ENCODE data around the gene GATA3.

Gene GATA3

DNA sequence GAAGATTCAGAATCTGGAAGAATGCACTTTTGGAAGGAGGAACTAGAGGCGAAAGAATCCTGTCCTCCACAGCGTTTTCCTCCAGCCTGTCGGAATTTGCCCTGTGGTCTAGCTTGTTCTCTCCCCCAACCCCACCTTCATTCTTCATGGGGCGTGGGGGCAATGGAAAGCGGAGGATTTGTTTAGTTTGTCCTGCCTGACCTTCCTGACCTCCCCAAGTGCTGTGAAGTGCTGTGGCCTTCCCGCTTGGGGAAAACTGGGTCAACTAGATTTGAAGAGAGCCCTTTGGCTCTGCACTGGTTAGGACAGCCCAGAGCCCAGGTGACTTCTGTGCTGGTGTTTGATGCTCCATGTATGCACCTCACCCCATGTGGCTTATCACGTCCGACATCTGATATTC is 49.1 kb downstream of the GATA3 start:
- no peak for DNase-seq

DNA sequence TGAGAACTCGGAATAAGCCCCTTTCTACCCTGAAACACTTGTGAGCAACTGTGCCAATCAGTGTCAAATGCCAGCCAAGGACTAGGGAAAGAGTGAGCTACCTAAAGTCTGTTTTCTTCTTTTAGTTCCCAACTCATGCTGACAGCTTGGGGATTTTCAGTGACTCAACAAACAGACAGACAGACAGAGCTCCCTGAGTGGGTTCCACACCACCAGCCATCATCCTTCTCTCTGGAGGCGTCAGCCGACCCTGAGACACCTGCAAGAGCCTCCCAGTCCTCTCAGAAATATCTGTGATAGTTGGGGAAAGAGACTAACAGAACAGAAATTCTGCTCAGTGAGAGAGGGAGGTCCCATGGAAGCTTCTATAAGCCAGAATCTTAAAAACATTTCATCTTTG is 49.5 kb downstream of the GATA3 start:
- DNase-seq: no peak

DNA sequence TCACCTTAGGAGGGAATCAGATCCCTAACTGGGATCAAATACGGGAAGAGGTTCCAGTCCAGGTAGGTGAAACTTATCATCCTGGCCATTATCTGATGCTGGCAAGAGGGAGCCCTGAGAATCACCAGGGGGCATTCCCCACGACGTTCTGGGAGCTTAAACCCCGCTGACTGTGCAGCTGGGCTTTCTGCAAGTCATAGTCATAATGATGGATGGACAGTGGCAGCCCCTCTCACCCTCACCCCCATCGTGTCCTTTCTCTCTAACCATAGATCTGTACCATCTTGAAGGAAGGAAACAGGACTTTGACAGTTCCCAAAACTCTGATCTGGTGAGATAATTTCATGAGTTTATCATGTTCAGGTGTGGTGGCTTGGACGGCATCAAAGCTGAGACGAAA is 50.2 kb downstream of the GATA3 start:
- no peak for DNase-seq

DNA sequence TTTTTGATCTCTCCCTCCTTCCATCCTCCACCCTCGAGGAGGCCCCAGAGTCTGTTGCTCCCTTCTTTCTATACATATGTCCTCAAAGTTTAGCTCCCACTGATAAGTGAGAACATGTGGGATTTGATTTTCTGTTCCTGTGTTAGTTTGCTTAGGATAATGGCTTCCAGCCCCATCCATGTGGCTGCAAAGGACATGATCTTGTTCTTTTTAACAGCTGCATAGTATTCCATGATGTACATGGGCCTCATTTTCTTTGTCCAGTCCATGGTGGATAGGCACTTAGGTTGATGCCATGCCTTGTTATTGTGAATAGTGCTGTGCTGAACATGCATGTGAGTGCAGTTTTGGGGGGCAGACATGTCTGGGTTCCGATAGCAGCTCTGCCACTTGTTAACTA is 51.4 kb downstream of the GATA3 start:
- DNase-seq: no peak

DNA sequence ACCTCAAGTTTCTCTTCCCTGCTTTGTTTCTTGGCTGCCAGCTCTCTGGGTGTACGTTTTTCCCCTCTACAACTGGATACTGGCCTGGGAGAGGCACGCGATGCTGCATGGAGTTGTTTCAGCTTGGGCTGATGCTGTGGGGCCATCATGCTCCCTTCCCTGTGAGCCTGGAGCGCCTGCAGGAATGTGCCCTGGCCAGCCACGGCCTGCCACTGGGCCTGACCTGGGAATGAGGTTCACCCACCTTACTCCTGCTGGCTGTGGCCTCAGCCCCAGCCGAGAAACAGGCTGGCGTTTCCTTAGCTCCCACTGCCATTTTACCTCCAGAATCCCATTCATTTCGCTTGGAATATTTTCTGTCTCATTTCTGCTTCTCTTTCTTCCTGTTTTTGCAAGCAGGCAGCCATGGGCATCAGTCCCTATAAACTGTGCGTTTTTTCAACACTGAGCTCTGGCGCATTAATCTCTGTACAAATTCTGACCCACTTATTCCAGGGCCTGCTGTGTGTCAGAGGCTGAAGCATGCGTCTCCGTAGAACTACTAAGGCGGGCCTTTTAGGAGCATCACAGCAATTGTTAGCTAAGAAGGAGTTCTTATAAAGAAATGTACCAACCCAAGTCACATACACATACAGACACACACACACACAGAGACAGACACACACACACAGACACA is 57.9 kb downstream of the GATA3 start:
- DNase-seq: no peak

DNA sequence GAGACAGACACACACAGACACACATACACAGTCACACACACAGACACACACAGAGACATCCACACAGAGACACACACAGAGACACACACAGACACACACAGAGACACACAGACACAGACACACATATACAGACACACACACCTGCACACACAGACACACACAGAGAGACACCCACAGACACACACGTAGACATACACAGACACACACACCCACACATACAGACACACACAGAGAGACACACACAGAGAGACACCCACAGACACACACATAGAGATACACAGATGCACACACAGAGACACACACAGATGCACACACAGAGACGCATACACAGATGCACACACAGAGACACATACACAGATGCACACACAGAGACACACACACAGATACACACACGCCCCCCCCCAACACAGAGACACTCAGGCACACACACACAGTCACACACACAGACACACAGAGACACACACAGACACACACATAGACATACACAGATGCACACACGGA is 58.5 kb downstream of the GATA3 start:
- no peak for DNase-seq

DNA sequence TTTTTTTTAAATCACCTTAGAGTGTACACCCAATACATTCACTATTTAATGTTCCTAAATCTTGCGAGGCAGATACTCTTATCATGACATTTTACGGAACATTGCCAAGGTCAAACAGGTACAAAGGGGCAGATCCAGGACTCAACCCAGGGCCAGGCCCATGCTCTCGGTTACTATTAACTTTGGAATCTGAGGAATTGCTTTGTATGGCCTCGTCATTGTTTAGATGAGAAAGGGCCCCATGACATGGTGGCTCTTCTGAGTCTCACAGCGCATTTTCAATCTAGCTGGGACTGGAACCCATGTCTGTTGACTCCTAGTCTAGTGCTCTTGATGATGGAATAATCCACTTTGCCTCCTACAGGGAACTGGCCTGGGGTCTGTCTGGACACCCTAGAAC is 59.1 kb downstream of the GATA3 start:
- DNase-seq: no peak

DNA sequence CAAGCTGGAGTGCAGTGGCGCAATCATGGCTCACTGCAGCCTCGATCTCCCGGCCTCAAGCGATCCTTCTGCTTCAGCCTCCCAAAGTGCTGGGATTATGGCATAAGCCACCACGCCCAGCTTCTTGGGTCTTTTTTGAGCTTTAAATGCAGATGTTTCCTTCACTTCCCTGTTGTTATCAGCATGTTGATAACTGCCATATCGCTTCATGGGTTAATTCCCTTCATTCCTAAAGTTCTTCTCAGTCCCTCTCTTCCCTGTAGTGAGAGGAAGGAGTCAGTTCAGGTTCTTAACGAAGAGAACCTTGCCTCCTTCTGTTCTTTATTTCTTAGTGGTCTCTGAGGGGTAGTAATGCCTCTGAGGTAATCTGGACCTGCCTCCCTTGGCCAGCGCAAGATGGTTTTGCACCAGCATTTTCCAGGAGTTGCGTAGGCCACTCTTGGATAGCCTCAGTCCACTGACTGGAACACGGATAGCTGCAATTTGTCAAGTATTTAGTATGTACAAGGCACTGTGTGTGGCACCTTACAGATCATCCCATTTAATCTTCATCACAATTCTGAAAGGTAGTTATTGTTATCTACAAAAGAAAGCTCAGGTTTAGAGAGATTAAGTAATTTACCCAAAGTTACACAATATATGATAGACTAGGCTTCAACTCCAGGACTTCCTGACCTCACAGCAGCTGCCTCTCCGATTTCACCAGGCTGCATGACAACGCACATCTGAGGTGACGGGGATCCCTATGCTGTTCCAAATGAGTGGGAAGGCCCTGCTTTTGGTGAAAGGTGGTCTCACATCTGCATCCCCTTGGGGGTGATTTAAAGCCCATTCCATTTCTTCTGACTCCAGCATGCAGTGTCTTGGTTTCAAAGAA is 60.5 kb downstream of the GATA3 start:
- no peak for DNase-seq

DNA sequence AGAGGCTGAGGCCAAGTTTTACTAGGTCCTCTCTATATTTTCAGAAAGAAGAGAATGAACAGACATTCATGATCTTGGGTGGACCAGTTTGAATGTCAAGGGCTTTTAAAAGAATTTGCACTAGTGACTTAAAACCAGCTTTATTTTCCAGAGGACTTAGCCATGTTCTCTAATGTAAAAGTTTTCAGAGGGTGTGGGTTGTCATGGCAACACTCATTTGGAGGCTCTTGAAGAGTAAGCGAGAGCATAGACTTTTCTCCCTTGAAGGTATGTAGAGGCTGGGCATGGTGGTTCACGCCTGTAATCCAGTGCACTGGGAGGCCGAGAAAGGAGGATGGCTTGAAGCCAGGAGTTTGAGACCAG is 61.1 kb downstream of the GATA3 start:
- DNase-seq: no peak

DNA sequence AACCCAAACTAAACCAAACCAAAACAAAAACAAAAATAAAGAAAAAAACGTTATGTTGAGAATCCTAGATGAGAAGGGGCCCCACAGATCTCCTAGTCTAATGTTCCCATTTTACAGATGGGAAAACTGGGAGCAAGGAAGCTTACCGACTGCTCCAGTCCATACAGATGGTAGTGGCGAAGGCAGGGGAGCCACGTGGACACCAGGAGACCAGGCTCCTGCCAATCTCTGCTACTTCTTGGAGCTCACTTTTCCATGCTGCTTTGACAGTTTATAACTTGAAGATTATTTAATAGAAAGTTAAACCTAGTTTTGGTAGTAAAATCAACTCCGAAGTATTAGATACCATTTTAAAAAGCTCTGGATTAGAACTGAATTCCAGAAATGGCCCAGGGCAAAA is 62.0 kb downstream of the GATA3 start:
- DNase-seq: no peak

DNA sequence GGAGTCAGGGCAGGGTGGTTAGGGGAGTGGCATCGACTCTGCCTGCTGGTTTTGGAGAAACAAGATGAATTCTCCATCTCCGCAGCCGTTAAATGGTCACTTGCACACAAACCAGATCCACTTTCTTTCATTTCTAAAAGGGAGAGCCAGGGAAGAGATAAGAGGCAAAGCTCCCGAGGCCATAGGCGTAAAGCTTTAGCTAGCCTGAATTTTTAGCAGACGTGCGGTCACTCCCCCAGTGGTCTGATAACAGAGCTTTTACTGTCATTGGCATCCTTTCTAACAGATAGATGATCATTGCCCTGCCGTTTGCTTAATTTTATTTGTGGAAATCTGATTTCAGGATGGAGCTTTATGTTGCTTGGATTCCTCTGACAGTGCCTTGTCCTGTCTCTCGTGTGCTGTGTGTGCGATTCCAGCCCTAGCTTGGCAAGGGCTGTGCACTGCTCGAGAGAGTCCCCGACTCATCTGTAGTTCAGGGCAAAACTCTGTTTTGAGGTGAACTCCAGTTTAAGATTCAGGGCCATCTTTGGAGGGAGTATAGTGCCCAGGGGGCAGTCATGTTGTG is 62.5 kb downstream of the GATA3 start:
- DNase-seq: no peak

DNA sequence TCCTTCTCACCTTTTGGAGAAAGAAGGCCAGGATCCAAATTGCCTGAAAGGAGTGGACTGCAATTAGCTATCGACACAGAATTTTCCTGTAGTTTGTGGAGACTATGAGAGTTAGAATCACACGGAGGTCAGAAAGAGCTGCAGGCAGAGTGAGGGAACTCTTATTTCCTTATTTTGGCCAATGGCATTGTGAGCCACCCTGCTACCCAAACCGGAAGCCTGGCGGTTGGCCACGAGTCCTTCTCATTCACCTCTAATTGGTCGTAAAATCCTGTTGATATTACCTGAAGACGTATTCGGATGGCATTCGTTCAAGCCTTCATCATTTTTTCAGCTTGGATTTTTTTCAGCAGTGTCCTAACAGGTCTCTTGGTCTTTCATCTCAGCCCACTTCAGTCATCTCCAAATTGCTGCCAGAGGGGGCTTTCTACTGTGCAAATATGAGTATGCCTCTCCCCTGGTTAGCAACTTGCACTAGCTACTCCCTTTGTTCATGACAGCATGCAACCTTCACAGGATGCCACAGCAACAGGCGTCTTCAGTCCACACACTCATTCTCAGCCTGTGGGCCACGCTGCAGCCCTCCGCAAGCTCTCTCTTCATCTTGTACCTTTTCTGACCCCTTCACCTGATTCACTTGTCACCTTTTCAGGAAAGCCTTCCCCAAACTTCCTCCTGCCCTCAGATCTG is 66.9 kb downstream of the GATA3 start:
- no peak for DNase-seq

DNA sequence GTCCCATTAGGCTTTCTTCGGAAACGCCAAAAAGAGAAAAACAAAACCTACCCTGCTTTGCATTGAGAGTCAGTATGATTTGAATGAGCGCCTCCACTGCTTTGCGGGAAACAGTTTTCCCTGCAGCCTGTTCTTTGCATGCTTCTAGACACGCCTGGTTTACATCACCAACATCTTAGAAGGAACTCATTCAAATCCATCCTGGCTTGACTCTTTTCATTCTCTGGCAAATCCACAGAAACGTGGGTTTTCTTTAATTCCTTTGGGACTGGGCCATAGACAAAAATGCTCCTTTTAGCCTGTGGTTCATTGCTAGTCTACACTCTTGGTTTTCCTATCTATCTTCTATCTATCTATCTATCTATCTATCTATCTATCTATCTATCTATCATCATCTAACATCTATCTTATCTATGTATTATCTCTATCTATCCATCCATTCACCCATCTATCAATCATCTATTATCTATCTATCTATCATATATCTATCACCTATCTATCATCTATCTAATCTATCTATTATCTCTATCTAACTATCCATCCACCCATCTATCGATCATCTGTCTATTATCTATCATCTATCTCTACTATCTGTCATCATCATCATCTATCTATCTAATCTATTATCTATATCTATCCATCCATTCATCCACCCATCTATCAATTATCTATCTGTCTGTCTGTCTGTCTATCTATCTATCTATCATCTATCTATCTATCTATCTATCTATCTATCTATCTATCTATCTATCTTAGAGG is 68.3 kb downstream of the GATA3 start:
- DNase-seq: no peak

DNA sequence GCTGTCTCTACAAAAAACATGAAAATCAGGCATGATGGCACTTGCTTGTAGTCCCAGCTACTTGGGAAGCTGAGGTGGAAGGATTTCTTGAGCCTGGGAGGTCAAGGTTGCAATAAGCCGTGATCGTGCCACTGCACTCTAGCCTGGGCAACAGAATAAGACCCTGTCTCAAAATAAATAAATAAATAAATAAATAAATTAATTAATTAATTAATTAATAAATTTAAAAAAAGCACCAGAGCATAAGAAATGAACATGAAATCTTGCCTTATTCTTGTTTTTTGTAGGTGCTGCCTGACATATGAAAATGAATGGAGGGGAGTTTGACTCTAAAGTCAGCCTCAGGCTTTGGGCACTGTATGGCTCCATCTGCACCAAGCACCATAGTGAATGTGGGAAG is 69.9 kb downstream of the GATA3 start:
- DNase-seq: no peak
